HepG2 (cell line): Measurements from ENCODE around the gene LAMC3. TPM values are rescaled to one million over a fixed set of nuclear protein-coding genes. Genes with fewer than 3 reads are reported as not detected.
A peak's percentile ranks its signal among the peaks of the same experiment; 100 is the strongest.

ENCODE experiments used
- ATAC-seq: fragments of 200-7000 bp; cut with Tn5 transposase; 3 replicates; pipeline ENCODE4 v1.9.1; 2020; ENCODE audit warnings: mild to moderate bottlenecking, moderate library complexity
- BruUV-seq: library from RNA; stranded (reverse); fragments of 400-500 nt; replicated peaks from 2 replicates; lab custom pipeline; 2021; lab: Mats Ljungman, UMichigan
- CTCF ChIA-PET: fragments of 300-600 bp; formaldehyde crosslinking; extraction: SDS; loops from one replicate; lab custom pipeline; 2021; ENCODE audit warnings: low total read pairs, inconsistent platforms, low intra/inter-chr PET ratio; lab: Yijun Ruan, JAX
- POLR2A ChIA-PET: fragments of 350-600 bp; sonication (Branson Sonifier 250); formaldehyde crosslinking; loops from one replicate; lab custom pipeline; 2020; ENCODE audit warnings: antibody characterized with exemption, inconsistent platforms; lab: Yijun Ruan, JAX
- DNase-seq: peaks from one replicate; pipeline ENCODE4 v3.0.0-alpha.2; 2015; ENCODE audit warnings: low spot score
- FAIRE-seq: peaks from 3 replicates; lab custom pipeline; 2011; peaks lifted over from hg19 to GRCh38; lab: Jason Lieb, UNC
- H2AFZ ChIP-seq: one replicate; pipeline ENCODE4 v1.6.1; 2011; ENCODE audit warnings: low read length, inconsistent platforms
- H3K27ac ChIP-seq: fragments of 300-600 bp; 3 replicates; pipeline ENCODE4 v1.8.0; 2011; ENCODE audit warnings: mixed run types, mild to moderate bottlenecking, mixed read lengths, low read length, inconsistent platforms; ENCODE audit not compliant: insufficient read depth; ENCODE audit errors: extremely low read length
- H3K27me3 ChIP-seq, 2 experiments: fragments of 200-600 bp in 1 of 2; 2 replicates in 1 of 2; 3 replicates in 1 of 2; pipeline versions ENCODE4 v1.6.0 to v1.8.0; 2011; ENCODE audit warnings: low read length in 2 of 2, mild to moderate bottlenecking in 2 of 2, moderate library complexity in 2 of 2, inconsistent platforms in 1 of 2; ENCODE audit not compliant: insufficient read depth in 2 of 2, control insufficient read depth in 1 of 2
- H3K36me3 ChIP-seq, 2 experiments: fragments of 200-600 bp in 1 of 2; replicated peaks in 1 of 2; 2 replicates in 1 of 2; 3 replicates in 1 of 2; pipeline versions ENCODE4 v1.5.1 to v1.8.0; 2011; ENCODE audit warnings: low read length in 2 of 2, inconsistent platforms in 1 of 2; ENCODE audit not compliant: insufficient read depth in 2 of 2, control insufficient read depth in 1 of 2
- H3K4me1 ChIP-seq: 2 replicates; pipeline ENCODE4 v1.5.1; 2012; ENCODE audit warnings: low read length, inconsistent platforms; ENCODE audit not compliant: insufficient read depth
- H3K4me2 ChIP-seq: 2 replicates; pipeline ENCODE4 v1.6.0; 2011; ENCODE audit warnings: low read depth, low read length, inconsistent platforms
- H3K4me3 ChIP-seq, 3 experiments: fragments of 200-600 bp in 1 of 3; sonication (generic), shearing (Covaris generic) in 1 of 3; replicated peaks in 1 of 3; 2 replicates each; pipeline ENCODE4 v1.5.1; 2011 to 2016; ENCODE audit warnings: low read length in 3 of 3, inconsistent platforms in 2 of 3, low read depth in 2 of 3, mild to moderate bottlenecking in 2 of 3, control low read depth in 1 of 3, mixed read lengths in 1 of 3; ENCODE audit not compliant: insufficient read depth in 1 of 3
- H3K79me2 ChIP-seq: one replicate; pipeline ENCODE4 v1.6.1; 2011; ENCODE audit warnings: low read length, inconsistent platforms; ENCODE audit not compliant: insufficient read depth
- H3K9ac ChIP-seq: 2 replicates; pipeline ENCODE4 v1.6.0; 2011; ENCODE audit warnings: mild to moderate bottlenecking, low read depth, low read length, inconsistent platforms; ENCODE audit not compliant: insufficient read depth
- H3K9me3 ChIP-seq: 2 replicates; pipeline ENCODE4 v1.5.1; 2012; ENCODE audit warnings: mild to moderate bottlenecking, low read length
- H4K20me1 ChIP-seq: 2 replicates; pipeline ENCODE4 v1.6.0; 2011; ENCODE audit warnings: inconsistent platforms, mild to moderate bottlenecking, low read length, moderate library complexity; ENCODE audit not compliant: insufficient read depth
- ARID3A ChIP-seq: IDR thresholded peaks from 2 replicates; pipeline ENCODE4 v1.6.1; 2012; ENCODE audit warnings: low read depth, low read length, improper control_type of control experiment
- ATF1 ChIP-seq: IDR thresholded peaks from 2 replicates; pipeline ENCODE4 v1.6.1; 2016; ENCODE audit warnings: mild to moderate bottlenecking, control low read depth
- CEBPB ChIP-seq: IDR thresholded peaks from 2 replicates; pipeline ENCODE4 v1.6.1; 2011; ENCODE audit warnings: low read depth, low read length, improper control_type of control experiment, borderline replicate concordance
- CSRNP1 ChIP-seq: sonication (generic); formaldehyde crosslinking; IDR thresholded peaks from 2 replicates; pipeline ENCODE4 v1.8.1; 2023; ENCODE audit warnings: mild to moderate bottlenecking, missing genetic modification reagents
- ELF3 ChIP-seq: IDR thresholded peaks from 2 replicates; pipeline ENCODE4 v1.6.1; 2016; ENCODE audit warnings: missing genetic modification reagents, missing compliant biosample characterization
- GABPB1 ChIP-seq: IDR thresholded peaks from 2 replicates; pipeline ENCODE4 v1.6.1; 2016; ENCODE audit warnings: mild to moderate bottlenecking, missing genetic modification reagents, moderate library complexity, missing compliant biosample characterization
- GTF3A ChIP-seq: sonication (generic); formaldehyde crosslinking; conservative IDR thresholded peaks from 2 replicates; pipeline ENCODE4 v1.4.0; 2020; ENCODE audit warnings: mild to moderate bottlenecking, missing genetic modification reagents
- HDAC1 ChIP-seq: sonication (generic); formaldehyde crosslinking; IDR thresholded peaks from 2 replicates; pipeline ENCODE4 v1.5.1; 2020; ENCODE audit warnings: mild to moderate bottlenecking, missing genetic modification reagents
- HNF4A ChIP-seq: sonication (generic); formaldehyde crosslinking; IDR thresholded peaks from 2 replicates; pipeline ENCODE4 v1.4.0; 2020; ENCODE audit warnings: missing genetic modification reagents
- MAFF ChIP-seq: IDR thresholded peaks from 2 replicates; pipeline ENCODE4 v1.6.1; 2011; ENCODE audit warnings: low read depth, low read length, improper control_type of control experiment
- MAX ChIP-seq: IDR thresholded peaks from 2 replicates; pipeline ENCODE4 v1.6.1; 2012; ENCODE audit warnings: inconsistent platforms
- MED8 ChIP-seq: sonication (generic); formaldehyde crosslinking; IDR thresholded peaks from 2 replicates; pipeline ENCODE4 v1.8.1; 2023; ENCODE audit warnings: mild to moderate bottlenecking, missing genetic modification reagents; ENCODE audit not compliant: insufficient replicate concordance
- MTF2 ChIP-seq: sonication (generic); formaldehyde crosslinking; IDR thresholded peaks from 2 replicates; pipeline ENCODE4 v1.5.0; 2020; ENCODE audit warnings: missing genetic modification reagents, borderline replicate concordance
- NR2C2 ChIP-seq: sonication (generic); formaldehyde crosslinking; IDR thresholded peaks from 2 replicates; pipeline ENCODE4 v1.4.0; 2020; ENCODE audit warnings: missing genetic modification reagents, mild to moderate bottlenecking, moderate library complexity, borderline replicate concordance
- PATZ1 ChIP-seq: sonication (generic); formaldehyde crosslinking; IDR thresholded peaks from 2 replicates; pipeline ENCODE4 v1.4.0; 2020; ENCODE audit warnings: missing genetic modification reagents
- PTBP1 ChIP-seq: fragments of 200-400 bp; formaldehyde crosslinking; IDR thresholded peaks from 2 replicates; pipeline ENCODE4 v1.6.1; 2018; ENCODE audit warnings: low read length, low read depth; ENCODE audit not compliant: poor library complexity, severe bottlenecking
- REL ChIP-seq: sonication (generic); formaldehyde crosslinking; conservative IDR thresholded peaks from 2 replicates; pipeline ENCODE4 v1.8.0; 2022; ENCODE audit warnings: mild to moderate bottlenecking, missing genetic modification reagents, moderate library complexity
- SETDB1 ChIP-seq: sonication (generic); formaldehyde crosslinking; IDR thresholded peaks from 2 replicates; pipeline ENCODE4 v1.5.1; 2020; ENCODE audit warnings: missing genetic modification reagents, mild to moderate bottlenecking, borderline replicate concordance
- SYNCRIP ChIP-seq: fragments of 200-400 bp; formaldehyde crosslinking; IDR thresholded peaks from 2 replicates; pipeline ENCODE4 v1.6.1; 2018; ENCODE audit warnings: mild to moderate bottlenecking, low read depth, low read length; ENCODE audit not compliant: insufficient read depth
- ZFP36L1 ChIP-seq: sonication (generic); formaldehyde crosslinking; IDR thresholded peaks from 2 replicates; pipeline ENCODE4 v1.8.0; 2022; ENCODE audit warnings: mild to moderate bottlenecking, missing genetic modification reagents, moderate library complexity
- ZNF781 ChIP-seq: sonication (generic); formaldehyde crosslinking; IDR thresholded peaks from 2 replicates; pipeline ENCODE4 v1.5.1; 2020; ENCODE audit warnings: borderline replicate concordance, mild to moderate bottlenecking, missing genetic modification reagents; ENCODE audit errors: not compliant biosample characterization
- WGBS: methylation state at CpG from one replicate; pipeline ENCODE4 v1.1.6; 2017; ENCODE audit warnings: low lambda C conversion rate; 5-methylcytosine and 5-hydroxymethylcytosine counted together
- in situ Hi-C: cut with HindIII; loops from 2 replicates; pipeline ENCODE4 v1.10.0; 2017; ENCODE audit warnings: low pct_unique_long_range_greater_than_20kb; ENCODE audit not compliant: extremely low pct_ligation_motif_present
- intact Hi-C: fragments of 100-400 bp; cut with micrococcal nuclease; formaldehyde crosslinking; loops from one replicate; pipeline ENCODE4 v1.10.0; 2022; ENCODE audit not compliant: unreplicated experiment
- polyA plus RNA-seq, 8 experiments: library from polyadenylated mRNA; depleted of rRNA in 3 of 8; stranded (reverse) in 7 of 8; unstranded in 1 of 8; fragments of >200 nt; fragmentation: Illumina TruSeq in 4 of 8; extraction: Trizol in 4 of 8; gene quantifications; 2 replicates each; pipeline versions ENCODE4 v1.2.1 to v1.2.3, GENCODE V29; 2011 to 2016; ENCODE audit warnings: low read depth in 4 of 8, missing spikeins in 1 of 8, mixed read lengths in 1 of 8; ENCODE audit not compliant: insufficient read depth in 1 of 8
- total RNA-seq, 5 experiments: library from RNA; depleted of rRNA; stranded (reverse); fragments of >200 nt; fragmentation: Illumina TruSeq; extraction: Trizol; gene quantifications; 2 replicates each; pipeline ENCODE4 v1.2.3, GENCODE V29; 2016; ENCODE audit warnings: low read depth in 1 of 5

The LAMC3 gene
- total and polyA plus RNA-seq, 2 of the 13 experiments (the other 11 are each of a cell fraction or from before 2014, with no cell fraction given) = 0.07 to 0.57 TPM

GRCh38 chr9:131126059-131126426 lies 117.1 kb downstream of the LAMC3 start:
- ChIA-PET CTCF (no interaction called here), POLR2A (interaction anchor here (1.2 to 2.5 kb wide), 5 partner anchors 9 to 69 kb away, joined by 3 to 19 read pairs (median 5); partner anchors contain the start of gene AIF1L)
- Histone ChIP-seq H3K79me2 (peaks cover 27% of the 10 kb centered on the region), H4K20me1 (no peaks in the 10 kb centered on the region), H2AFZ (no peak overlapping the region), H3K36me3 (peaks cover 10 to 45% of the 10 kb centered on the region in 2 experiments; a peak in 4 of 5 replicates), H3K9me3 (no peaks in the 10 kb centered on the region), H3K4me1 (peaks cover 53% of the 10 kb centered on the region), H3K4me2 (peak overlapping the region; percentile 93), H3K27ac (peak overlapping the region; percentile 94), H3K9ac (peak overlapping the region; percentile 95), H3K27me3 (peaks cover 0 to 6% of the 10 kb centered on the region in 2 experiments; a peak in 1 of 5 replicates), H3K4me3 (peak overlapping the region; percentile 82 to 98 (median 96))
- intact Hi-C loops (no loop called here), in situ Hi-C loops (no loop called here)
- ATAC-seq (peak; percentile 2; the same call in 1 of the 3 replicates), FAIRE-seq (no peak), DNase-seq (peak; percentile 34)
- BruUV-seq = no TSS peak
- 0% methylated on average over 4 of the region's 11 CpGs for WGBS
- TF ChIP-seq ELF3 (no peak), CSRNP1 (CRISPR knock-in tag) (no peak), MED8 (CRISPR knock-in tag) (no peak), REL (no peak), SYNCRIP (no peak), HNF4A (CRISPR knock-in tag) (0 out of 2 replicates have a peak, but pooled peaks have one; percentile 6), NR2C2 (CRISPR knock-in tag) (no peak), ZNF781 (CRISPR knock-in tag) (no peak), ZFP36L1 (no peak), MAX (no peak), GABPB1 (CRISPR knock-in tag) (no peak), PATZ1 (CRISPR knock-in tag) (no peak), ATF1 (CRISPR knock-in tag) (no peak), MAFF (no peak), SETDB1 (no peak), HDAC1 (no peak), GTF3A (CRISPR knock-in tag) (no peak), ARID3A (no peak), PTBP1 (no peak), CEBPB (0 out of 2 replicates have a peak, but pooled peaks have one; percentile 14), MTF2 (CRISPR knock-in tag) (no peak)
